Osteoblast (primary cell): ENCODE results near the gene P4HTM. TPM values are rescaled to one million over a fixed set of nuclear protein-coding genes. Genes with fewer than 3 reads are reported as not detected.

Experiments
- DNase-seq: peaks from one replicate; pipeline ENCODE4 v3.0.0; 2011; ENCODE audit warnings: low spot score, mixed read lengths; ENCODE audit not compliant: insufficient read length; ENCODE audit errors: missing footprints
- H2AFZ ChIP-seq: 2 replicates; pipeline ENCODE4 v1.6.0; 2011; ENCODE audit warnings: mild to moderate bottlenecking, low read length
- H3K27ac ChIP-seq: 2 replicates; pipeline ENCODE4 v1.5.1; 2011; ENCODE audit warnings: mild to moderate bottlenecking, low read depth, low read length, moderate library complexity
- H3K27me3 ChIP-seq: 2 replicates; pipeline ENCODE4 v1.6.0; 2012; ENCODE audit warnings: mild to moderate bottlenecking, control low read depth, inconsistent platforms, low read length, moderate library complexity; ENCODE audit not compliant: insufficient read depth
- H3K36me3 ChIP-seq: 2 replicates; pipeline ENCODE4 v1.5.1; 2011; ENCODE audit warnings: mild to moderate bottlenecking, low read length, control low read depth, moderate library complexity; ENCODE audit not compliant: insufficient read depth
- H3K4me1 ChIP-seq: 2 replicates; pipeline ENCODE4 v1.5.1; 2011; ENCODE audit warnings: mild to moderate bottlenecking, low read length, control low read depth, moderate library complexity; ENCODE audit not compliant: insufficient read depth
- H3K4me2 ChIP-seq: 2 replicates; pipeline ENCODE4 v1.6.0; 2011; ENCODE audit warnings: mild to moderate bottlenecking, low read length; ENCODE audit not compliant: insufficient read depth
- H3K4me3 ChIP-seq: fragments of 200-600 bp; sonication (generic); 3 replicates; pipeline ENCODE4 v1.5.1; 2012; ENCODE audit warnings: mild to moderate bottlenecking, low read length, inconsistent platforms; ENCODE audit not compliant: insufficient read depth
- H3K79me2 ChIP-seq: 2 replicates; pipeline ENCODE4 v1.6.0; 2012; ENCODE audit warnings: mild to moderate bottlenecking, low read length, control low read depth, inconsistent platforms; ENCODE audit not compliant: insufficient read depth
- H3K9me3 ChIP-seq: 2 replicates; pipeline ENCODE4 v1.5.1; 2011; ENCODE audit warnings: low read depth, low read length, control low read depth
- H4K20me1 ChIP-seq: 2 replicates; pipeline ENCODE4 v1.6.0; 2012; ENCODE audit warnings: mild to moderate bottlenecking, low read length, control low read depth; ENCODE audit not compliant: insufficient read depth
- CTCF ChIP-seq: IDR thresholded peaks from 2 replicates; pipeline ENCODE4 v1.5.1; 2011; ENCODE audit warnings: mild to moderate bottlenecking, low read depth, low read length, moderate library complexity; ENCODE audit errors: extremely low read depth
- total RNA-seq: library from RNA; depleted of rRNA; stranded (reverse); fragments of >200 nt; gene quantifications from 2 replicates; pipeline ENCODE4 v1.2.3, GENCODE V29; 2012

P4HTM gene
- total RNA-seq, 1 donor = 31.8 TPM

- Histone ChIP-seq H2AFZ (no peak overlapping the region), H3K4me3 (no peak overlapping the region), H3K79me2 (peaks cover 86% of the 10 kb centered on the region), H3K9me3 (no peaks in the 10 kb centered on the region), H3K36me3 (peaks cover 50% of the 10 kb centered on the region), H4K20me1 (peaks cover 22% of the 10 kb centered on the region), H3K27me3 (no peaks in the 10 kb centered on the region), H3K4me1 (peaks cover 45% of the 10 kb centered on the region), H3K4me2 (no peak overlapping the region), H3K27ac (no peak overlapping the region)
- no peak for DNase-seq
- TF ChIP-seq CTCF = no peak
These were observed 34.4 kb downstream of the P4HTM start for GRCh38 chr3:49024449-49024848.

GRCh38 chr3:49025005-49025792, 35.2 kb downstream of the P4HTM start:
- DNase-seq = peak; percentile 59
- Histone ChIP-seq H3K9me3 (no peaks in the 10 kb centered on the region), H3K4me1 (peaks cover 41% of the 10 kb centered on the region), H3K4me2 (no peak overlapping the region), H3K79me2 (peaks cover 79% of the 10 kb centered on the region), H3K4me3 (no peak overlapping the region), H3K27me3 (no peaks in the 10 kb centered on the region), H3K27ac (peak overlapping the region; percentile 18), H3K36me3 (peaks cover 54% of the 10 kb centered on the region), H4K20me1 (peaks cover 22% of the 10 kb centered on the region), H2AFZ (no peak overlapping the region)
- TF ChIP-seq CTCF = no peak

- H3K4me2 ChIP-seq = no peak overlapping the region
These were observed 35.9 kb downstream of the P4HTM start for GRCh38 chr3:49025793-49026520.

More at GRCh38 chr3:49025793-49026520, 35.9 kb downstream of the P4HTM start:
- no peak for DNase-seq
- Histone ChIP-seq H4K20me1 (peaks cover 22% of the 10 kb centered on the region), H3K9me3 (no peaks in the 10 kb centered on the region), H3K27me3 (no peaks in the 10 kb centered on the region), H3K4me1 (peaks cover 38% of the 10 kb centered on the region), H2AFZ (no peak overlapping the region), H3K79me2 (peaks cover 71% of the 10 kb centered on the region), H3K4me3 (no peak overlapping the region), H3K27ac (peak overlapping the region; percentile 18), H3K36me3 (peaks cover 59% of the 10 kb centered on the region)
- TF ChIP-seq CTCF = no peak
